AG10803 (cell line): ENCODE measurements around the gene METAP1D.
A peak's percentile ranks its signal among the peaks of the same experiment; 100 is the strongest.

ENCODE experiments used
- DNase-seq: peaks from one replicate; pipeline ENCODE4 v3.0.0; 2010; ENCODE audit warnings: low read depth
- H3K4me3 ChIP-seq: 2 replicates; pipeline ENCODE4 v1.5.1; 2011; ENCODE audit warnings: mild to moderate bottlenecking, low read length, control low read depth
- CTCF ChIP-seq: conservative IDR thresholded peaks from 2 replicates; pipeline ENCODE4 v1.5.1; 2011; ENCODE audit warnings: mild to moderate bottlenecking, low read length, control low read depth, inconsistent platforms

METAP1D gene

GRCh38 chr2:172093416-172094293, 93.9 kb downstream of the METAP1D start:
- TF ChIP-seq CTCF = no peak
- peak overlapping the region; percentile 76 for H3K4me3 ChIP-seq
- DNase-seq = no peak

- TF ChIP-seq CTCF = no peak
- DNase-seq = no peak
- peak overlapping the region; percentile 76 for H3K4me3 ChIP-seq
Observed at GRCh38 chr2:172094294-172095145, 94.8 kb downstream of the METAP1D start.

- TF ChIP-seq CTCF = no peak
- peak overlapping the region; percentile 76 for H3K4me3 ChIP-seq
- peak; percentile 95 for DNase-seq
Observed at GRCh38 chr2:172095146-172095904, 95.6 kb downstream of the METAP1D start.

GRCh38 chr2:172095905-172096625, 96.3 kb downstream of the METAP1D start:
- H3K4me3 ChIP-seq = peak overlapping the region; percentile 76
- TF ChIP-seq CTCF = peak; percentile 39
- no peak for DNase-seq

GRCh38 chr2:172096626-172097547, 97.1 kb downstream of the METAP1D start:
- H3K4me3 ChIP-seq = peak overlapping the region; percentile 76
- no peak for TF ChIP-seq CTCF
- peak; percentile 87 for DNase-seq
